D721Med (cell line): ENCODE data around the gene FANCC.
"Not testable (repeated sequence)": the region's sequence is repeated elsewhere in the genome, so short reads cannot be mapped to it uniquely, and the experiment has no call there.

Experiments
- DNase-seq: peaks from one replicate; pipeline ENCODE4 v3.0.0; 2011; ENCODE audit warnings: low spot score; ENCODE audit not compliant: insufficient read length
- FAIRE-seq: peaks from 2 replicates; lab custom pipeline; 2011; peaks lifted over from hg19 to GRCh38; lab: Jason Lieb, UNC
- TF ChIP-seq, protein P1 (sequence below): IDR thresholded peaks from 2 replicates; pipeline ENCODE4 v1.5.1; 2012; ENCODE audit warnings: mild to moderate bottlenecking, control low read depth; ENCODE audit not compliant: insufficient read depth; ENCODE audit errors: missing control alignments

FANCC gene

DNA sequence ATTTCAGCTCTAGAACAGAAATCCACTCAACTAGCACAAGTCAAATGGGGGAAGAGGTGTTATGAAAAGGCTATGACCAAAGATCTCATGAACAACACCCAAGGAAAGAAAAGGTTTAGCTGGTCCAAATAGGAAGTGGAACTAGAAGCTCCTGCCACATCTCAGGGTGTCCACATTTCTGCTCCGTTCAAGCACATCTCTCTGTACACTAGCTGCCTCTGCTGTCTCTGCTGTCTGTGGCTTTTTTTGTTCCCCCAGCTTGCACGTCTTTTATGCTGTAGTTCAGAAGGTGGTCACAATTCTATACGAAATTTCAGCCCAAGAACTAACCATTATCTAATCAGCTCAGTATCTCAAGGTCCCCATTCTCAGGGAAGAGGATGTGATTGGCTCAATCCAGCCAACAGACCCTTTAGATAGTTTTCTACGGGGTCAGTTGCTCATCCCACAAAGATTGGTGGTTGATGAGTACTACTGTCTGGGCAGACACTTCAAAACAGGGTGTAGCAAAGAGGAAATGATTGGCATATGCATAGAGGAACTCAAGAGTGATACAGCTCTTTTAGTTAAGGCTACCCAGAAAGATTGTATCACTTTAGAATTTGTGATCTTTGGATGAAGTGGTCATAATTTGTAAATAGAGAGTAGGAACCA, 44.0 kb downstream of the FANCC start:
- DNase-seq = no peak
- TF ChIP-seq, protein P1, sequence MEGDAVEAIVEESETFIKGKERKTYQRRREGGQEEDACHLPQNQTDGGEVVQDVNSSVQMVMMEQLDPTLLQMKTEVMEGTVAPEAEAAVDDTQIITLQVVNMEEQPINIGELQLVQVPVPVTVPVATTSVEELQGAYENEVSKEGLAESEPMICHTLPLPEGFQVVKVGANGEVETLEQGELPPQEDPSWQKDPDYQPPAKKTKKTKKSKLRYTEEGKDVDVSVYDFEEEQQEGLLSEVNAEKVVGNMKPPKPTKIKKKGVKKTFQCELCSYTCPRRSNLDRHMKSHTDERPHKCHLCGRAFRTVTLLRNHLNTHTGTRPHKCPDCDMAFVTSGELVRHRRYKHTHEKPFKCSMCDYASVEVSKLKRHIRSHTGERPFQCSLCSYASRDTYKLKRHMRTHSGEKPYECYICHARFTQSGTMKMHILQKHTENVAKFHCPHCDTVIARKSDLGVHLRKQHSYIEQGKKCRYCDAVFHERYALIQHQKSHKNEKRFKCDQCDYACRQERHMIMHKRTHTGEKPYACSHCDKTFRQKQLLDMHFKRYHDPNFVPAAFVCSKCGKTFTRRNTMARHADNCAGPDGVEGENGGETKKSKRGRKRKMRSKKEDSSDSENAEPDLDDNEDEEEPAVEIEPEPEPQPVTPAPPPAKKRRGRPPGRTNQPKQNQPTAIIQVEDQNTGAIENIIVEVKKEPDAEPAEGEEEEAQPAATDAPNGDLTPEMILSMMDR = no peak
- FAIRE-seq = no peak

DNA sequence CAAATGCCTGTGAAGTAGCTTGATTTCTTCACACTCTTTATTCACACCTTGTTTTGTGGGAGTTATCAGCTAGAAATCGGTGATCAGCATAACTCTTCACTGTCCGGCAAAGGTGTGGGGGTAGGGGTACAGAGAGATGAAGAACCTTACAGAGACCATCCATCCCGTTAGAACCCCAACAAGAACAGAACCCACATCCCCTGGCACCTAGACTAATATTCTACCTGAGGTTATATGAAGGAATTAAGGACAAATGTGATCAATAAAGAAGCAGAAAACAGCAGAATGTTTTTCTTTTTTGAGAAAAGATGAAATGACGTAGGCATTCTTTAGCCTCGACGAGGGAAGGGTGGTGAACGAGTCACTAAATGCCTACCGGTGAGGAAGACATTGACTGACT, 44.7 kb downstream of the FANCC start:
- no peak for DNase-seq
- no peak for FAIRE-seq
- TF ChIP-seq, protein P1 = no peak

- DNase-seq (no peak), FAIRE-seq (no peak)
- TF ChIP-seq, protein P1 = no peak
Observed at GRCh38 chr9:95270790-95271189, 46.7 kb downstream of the FANCC start.

DNA sequence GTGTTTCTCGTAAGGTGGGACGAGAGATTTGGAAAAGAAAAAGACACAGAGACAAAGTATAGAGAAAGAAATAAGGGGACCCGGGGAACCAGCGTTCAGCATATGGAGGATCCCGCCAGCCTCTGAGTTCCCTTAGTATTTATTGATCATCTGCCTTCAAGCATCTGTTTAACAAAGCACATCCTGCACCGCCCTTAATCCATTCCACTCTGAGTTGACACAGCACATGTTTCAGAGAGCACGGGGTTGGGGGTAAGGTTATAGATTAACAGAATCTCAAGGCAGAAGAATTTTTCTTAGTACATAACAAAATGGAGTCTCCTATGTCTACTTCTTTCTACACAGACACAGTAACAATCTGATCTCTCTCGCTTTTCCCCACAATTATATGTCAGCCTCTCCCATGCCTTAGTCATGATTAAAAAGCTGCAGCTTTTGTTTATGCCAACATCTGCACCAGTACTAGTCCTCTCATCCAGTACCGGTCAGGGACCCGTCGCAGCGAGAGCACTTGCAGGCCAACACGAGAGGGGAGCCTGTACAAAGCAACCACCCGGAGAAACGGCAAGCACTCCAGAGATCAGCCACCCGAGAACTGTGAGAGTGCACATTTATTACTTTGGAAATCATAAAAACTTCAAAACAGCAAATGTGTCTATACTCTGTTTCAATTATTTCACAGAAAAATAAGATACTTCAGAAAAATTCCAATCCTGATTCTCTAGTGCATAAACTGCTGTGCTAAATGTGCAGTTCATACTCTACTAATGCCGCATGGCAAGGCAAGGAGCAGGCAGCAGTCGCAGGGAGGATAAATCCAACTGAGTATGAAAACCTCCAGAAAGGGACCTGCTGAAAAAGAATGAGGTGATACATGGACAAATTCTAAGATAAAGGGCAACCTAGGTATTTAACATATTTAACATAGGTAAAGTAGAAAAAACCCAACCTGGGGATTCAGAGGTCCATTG, 47.4 kb downstream of the FANCC start:
- DNase-seq, FAIRE-seq: not testable (repeated sequence)

GRCh38 chr9:95268681-95269080, 48.8 kb downstream of the FANCC start:
- TF ChIP-seq, protein P1 = peak; percentile 64
- no peak for DNase-seq
- no peak for FAIRE-seq

- TF ChIP-seq, protein P1 = no peak
- DNase-seq (no peak), FAIRE-seq (no peak)
Observed at GRCh38 chr9:95266649-95267048, 50.9 kb downstream of the FANCC start.

GRCh38 chr9:95265960-95266359, 51.5 kb downstream of the FANCC start:
- no peak for DNase-seq
- TF ChIP-seq, protein P1 = no peak
- no peak for FAIRE-seq
